PC-3 (cell line): Measurements from ENCODE around the gene CLECL1. TPM values are rescaled to one million over a fixed set of nuclear protein-coding genes. Genes with fewer than 3 reads are reported as not detected.

ENCODE experiments used
- ATAC-seq: fragments of 200-7000 bp; cut with Tn5 transposase; 2 replicates; pipeline ENCODE4 v1.9.1; 2020; ENCODE audit warnings: mild to moderate bottlenecking, moderate library complexity
- BruUV-seq: library from RNA; stranded (reverse); fragments of 400-500 nt; replicated peaks from 2 replicates; lab custom pipeline; 2021; lab: Mats Ljungman, UMichigan
- CTCF ChIA-PET: fragments of 300-600 bp; sonication (Branson Sonifier 250); formaldehyde crosslinking; loops from one replicate; lab custom pipeline; 2022; ENCODE audit warnings: antibody characterized with exemption; lab: Charles Lee
- POLR2A ChIA-PET: fragments of 300-600 bp; sonication (Branson Sonifier 250); formaldehyde crosslinking; loops from one replicate; lab custom pipeline; 2022; ENCODE audit warnings: antibody characterized with exemption; ENCODE audit not compliant: unreplicated experiment; lab: Charles Lee
- DNase-seq: peaks from one replicate; pipeline ENCODE4 v3.0.0-alpha.2; 2015
- H2AFZ ChIP-seq: fragments of 300-600 bp; sonication (generic); 2 replicates; pipeline ENCODE4 v1.6.0; 2016; ENCODE audit warnings: antibody characterized with exemption, low read length
- H3F3A ChIP-seq: fragments of 300-600 bp; sonication (generic); one replicate; pipeline ENCODE4 v1.6.0; 2017; ENCODE audit warnings: antibody characterized with exemption, low read length, control low read depth, mild to moderate bottlenecking; ENCODE audit not compliant: unreplicated experiment
- H3K27ac ChIP-seq: fragments of 300-600 bp; sonication (generic); 2 replicates; pipeline ENCODE4 v1.5.1; 2016; ENCODE audit warnings: mild to moderate bottlenecking, low read length
- H3K27me3 ChIP-seq: fragments of 300-600 bp; sonication (generic); 2 replicates; pipeline ENCODE4 v1.6.1; 2016; ENCODE audit warnings: low read length, mixed read lengths
- H3K36me3 ChIP-seq: fragments of 300-600 bp; sonication (generic); 2 replicates; pipeline ENCODE4 v1.6.1; 2016; ENCODE audit warnings: low read depth, mixed run types, low read length, mixed read lengths
- H3K4me1 ChIP-seq: fragments of 300-600 bp; sonication (generic); 2 replicates; pipeline ENCODE4 v1.5.1; 2016; ENCODE audit warnings: low read length; ENCODE audit not compliant: insufficient read depth
- H3K4me2 ChIP-seq: fragments of 300-600 bp; sonication (generic); 2 replicates; pipeline ENCODE4 v1.6.0; 2016; ENCODE audit warnings: low read length
- H3K4me3 ChIP-seq: fragments of 300-600 bp; sonication (generic); 2 replicates; pipeline ENCODE4 v1.5.1; 2016; ENCODE audit warnings: mild to moderate bottlenecking, low read length, mixed read lengths
- H3K79me2 ChIP-seq: fragments of 300-600 bp; sonication (generic); 2 replicates; pipeline ENCODE4 v1.6.1; 2017; ENCODE audit warnings: low read length, mixed read lengths
- H3K9ac ChIP-seq: fragments of 300-600 bp; sonication (generic); 2 replicates; pipeline ENCODE4 v1.6.0; 2016; ENCODE audit warnings: mild to moderate bottlenecking, low read length
- H3K9me2 ChIP-seq: fragments of 300-600 bp; sonication (generic); replicated peaks from 2 replicates; pipeline ENCODE4 v1.6.1; 2016; ENCODE audit warnings: mixed run types, low read length, mixed read lengths
- H3K9me3 ChIP-seq: fragments of 300-600 bp; sonication (generic); 2 replicates; pipeline ENCODE4 v1.6.1; 2016; ENCODE audit warnings: low read length, mixed read lengths
- H4K20me1 ChIP-seq: fragments of 300-600 bp; sonication (generic); 2 replicates; pipeline ENCODE4 v1.6.1; 2016; ENCODE audit warnings: low read length, mixed read lengths
- CTCF ChIP-seq: fragments of 300-600 bp; sonication (generic); conservative IDR thresholded peaks from 2 replicates; pipeline ENCODE4 v1.5.1; 2017; ENCODE audit warnings: antibody characterized with exemption, low read depth, mild to moderate bottlenecking, low read length
- EZH2 ChIP-seq: fragments of 300-600 bp; sonication (generic); IDR thresholded peaks from one replicate; pipeline ENCODE4 v1.6.1; 2017; ENCODE audit warnings: antibody characterized with exemption, mild to moderate bottlenecking, low read length; ENCODE audit not compliant: unreplicated experiment
- EZH2phosphoT487 ChIP-seq: fragments of 300-600 bp; sonication (generic); IDR thresholded peaks from 2 replicates; pipeline ENCODE4 v1.6.1; 2018; ENCODE audit warnings: mild to moderate bottlenecking, antibody characterized with exemption, low read length, borderline replicate concordance
- intact Hi-C: fragments of 100-400 bp; cut with micrococcal nuclease; formaldehyde crosslinking; loops from 2 replicates; pipeline ENCODE4 v1.9.0; 2023
- total RNA-seq: library from RNA; depleted of rRNA; stranded (reverse); fragments of >200 nt; gene quantifications from 2 replicates; pipeline ENCODE4 v1.2.3, GENCODE V29; 2014

The CLECL1 gene
- total RNA-seq, 1 experiment from 2014 or later: not detected

- ChIA-PET POLR2A (no interaction called here), CTCF (no interaction called here)
- Histone ChIP-seq H4K20me1 (no peaks in the 10 kb centered on the region), H3K4me3 (no peak overlapping the region), H3K9me2 (no peaks in the 10 kb centered on the region), H3K27me3 (no peaks in the 10 kb centered on the region), H3F3A (no peaks in the 10 kb centered on the region), H3K4me2 (no peak overlapping the region), H3K36me3 (no peaks in the 10 kb centered on the region), H3K4me1 (no peaks in the 10 kb centered on the region), H3K9ac (no peak overlapping the region), H3K79me2 (no peaks in the 10 kb centered on the region), H3K9me3 (no peaks in the 10 kb centered on the region), H3K27ac (no peak overlapping the region), H2AFZ (no peak overlapping the region)
- no peak for ATAC-seq
- intact Hi-C loops: no loop called here
- TF ChIP-seq EZH2 (no peak), CTCF (no peak), EZH2phosphoT487 (no peak)
- DNase-seq: no peak
- BruUV-seq: no TSS peak
These were observed 29.5 kb upstream of the CLECL1 start for GRCh38 chr12:9762369-9762768.

- Histone ChIP-seq H4K20me1 (no peaks in the 10 kb centered on the region), H2AFZ (no peak overlapping the region), H3K9ac (no peak overlapping the region), H3K27me3 (no peaks in the 10 kb centered on the region), H3K4me2 (no peak overlapping the region), H3K9me3 (no peaks in the 10 kb centered on the region), H3K4me3 (no peak overlapping the region), H3F3A (no peaks in the 10 kb centered on the region), H3K9me2 (no peaks in the 10 kb centered on the region), H3K4me1 (no peaks in the 10 kb centered on the region), H3K27ac (no peak overlapping the region), H3K79me2 (no peaks in the 10 kb centered on the region), H3K36me3 (no peaks in the 10 kb centered on the region)
- DNase-seq (no peak), ATAC-seq (no peak)
- POLR2A ChIA-PET: no interaction called here
- CTCF ChIA-PET: no interaction called here
- intact Hi-C loops: no loop called here
- BruUV-seq: no TSS peak
- no peak for TF ChIP-seq CTCF
- no peak for TF ChIP-seq EZH2phosphoT487
- TF ChIP-seq EZH2: no peak
These were observed 28.5 kb upstream of the CLECL1 start for GRCh38 chr12:9761419-9761781.

- POLR2A ChIA-PET: no interaction called here
- DNase-seq: no peak
- Histone ChIP-seq H3K4me2 (no peak within 1 kb of the TSS), H3K27ac (no peak within 1 kb of the TSS), H3F3A (no peaks in the 10 kb centered on the region), H3K9me3 (no peaks in the 10 kb centered on the region), H3K36me3 (no peaks in the 10 kb centered on the region), H4K20me1 (no peaks in the 10 kb centered on the region), H2AFZ (no peak within 1 kb of the TSS), H3K4me1 (no peaks in the 10 kb centered on the region), H3K27me3 (no peaks in the 10 kb centered on the region), H3K4me3 (no peak within 1 kb of the TSS), H3K79me2 (no peaks in the 10 kb centered on the region), H3K9ac (no peak within 1 kb of the TSS), H3K9me2 (no peaks in the 10 kb centered on the region)
- intact Hi-C loops: no loop called here
- BruUV-seq: no TSS peak
- no peak for TF ChIP-seq EZH2phosphoT487
- TF ChIP-seq EZH2: no peak
- no peak for TF ChIP-seq CTCF
- ATAC-seq: no peak
- CTCF ChIA-PET: no interaction called here
These were observed 28.0 kb upstream of the CLECL1 start, which contains the start of gene CD69 for GRCh38 chr12:9760699-9761418. Gene CD69 (minus strand): TSS chr12:9760901. CDS start chr12:9760820, 81 bp downstream.
